Measurements from ENCODE around the gene DOK6.
"Not testable (repeated sequence)": the region's sequence is repeated elsewhere in the genome, so short reads cannot be mapped to it uniquely, and the experiment has no call there.

DOK6 gene

DNA sequence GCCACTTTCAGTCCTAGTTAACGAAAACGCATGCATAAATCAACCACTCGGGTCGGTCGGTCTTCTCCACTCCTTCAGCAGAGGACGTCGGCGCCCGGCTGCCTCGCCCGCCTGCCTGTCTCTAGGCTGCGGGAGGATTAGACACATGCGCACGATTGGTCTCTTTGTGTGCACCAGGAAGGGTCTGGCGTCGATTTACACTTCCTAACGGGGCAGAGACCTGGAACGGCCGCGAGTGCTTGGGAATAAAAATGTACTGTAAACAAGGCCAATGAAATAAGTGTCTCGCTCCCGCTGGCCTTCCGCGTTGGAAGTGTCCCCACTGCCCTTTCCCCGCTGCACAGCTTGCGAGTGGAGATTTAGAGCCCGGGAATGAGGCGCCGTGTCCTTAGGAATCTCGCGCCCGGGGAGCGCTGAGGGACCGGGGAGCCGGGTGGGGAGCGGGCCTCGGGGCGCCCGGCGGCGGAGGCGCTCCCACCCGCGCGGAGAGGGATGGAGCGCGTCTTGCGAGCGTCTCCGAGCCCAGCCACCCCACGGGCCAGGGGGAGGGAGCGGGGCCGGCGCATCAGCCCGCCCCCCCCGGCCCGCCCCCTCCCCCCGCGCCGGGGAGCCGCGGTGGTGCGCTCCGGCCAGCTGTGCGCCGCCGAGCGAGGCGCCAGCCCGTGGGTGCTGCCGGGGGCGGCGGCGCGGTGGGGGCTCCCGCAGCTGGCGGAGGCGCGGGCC is at the start of gene DOK6:
Gene DOK6 (plus strand): TSS at position 636 of the 723 bp plus-strand sequence.
- H3K27ac Mint-ChIP-seq: no peak within 1 kb of the TSS

DNA sequence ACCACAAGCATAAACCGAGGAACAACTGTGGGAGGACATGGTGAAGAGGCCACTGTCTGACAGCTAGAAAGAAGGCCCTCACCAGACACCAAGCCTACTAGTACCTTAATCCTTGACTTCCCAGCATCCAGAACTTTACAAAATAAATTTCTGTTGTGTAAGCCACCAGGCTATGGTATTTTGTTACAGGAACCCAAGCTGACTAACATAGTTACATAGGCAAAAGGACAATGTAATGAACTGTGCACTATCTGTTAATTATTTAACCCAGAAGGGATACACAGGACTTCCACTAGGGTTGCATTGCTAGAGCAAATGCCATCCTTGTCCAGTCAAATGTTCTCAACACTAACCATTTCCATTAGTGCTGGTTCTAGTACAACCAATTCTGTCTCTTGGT is 47.7 kb upstream of the DOK6 start:
- no peak overlapping the region for H3K4me3 Mint-ChIP-seq
- H3K9me3 Mint-ChIP-seq (ENCODE audit: low read depth): no peaks in the 10 kb centered on the region

More for the DNA sequence above, at the start of gene DOK6:
- Mint-ChIP-seq H3K4me1 (ENCODE audit: low read depth) (peaks cover 14% of the 10 kb centered on the region), H3K4me3 (peak within 1 kb of the TSS; percentile 58), H3K9me3 (ENCODE audit: low read depth) (no peaks in the 10 kb centered on the region), H3K36me3 (no peaks in the 10 kb centered on the region), H3K27me3 (peaks cover 37% of the 10 kb centered on the region)

DNA sequence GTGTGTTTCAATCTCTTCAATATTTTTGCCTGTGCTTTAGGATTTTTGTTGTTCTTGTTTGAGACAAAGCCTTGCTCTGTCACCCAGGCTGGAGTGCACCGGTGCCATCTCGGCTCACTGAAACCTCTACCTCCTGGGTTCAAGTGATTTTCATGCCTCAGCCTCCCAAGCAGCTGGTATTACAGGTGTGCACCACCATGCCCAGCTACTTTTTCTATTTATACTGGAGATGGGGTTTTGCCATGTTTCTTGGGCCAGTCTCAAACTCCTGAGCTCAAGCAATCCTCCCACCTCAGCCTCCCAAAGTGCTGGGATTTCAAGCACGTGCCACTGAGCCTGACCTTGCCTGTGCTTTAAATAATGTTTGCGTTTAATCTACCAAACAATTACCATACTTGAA is 43.1 kb upstream of the DOK6 start:
- Mint-ChIP-seq H3K27ac (no peak overlapping the region), H3K27me3 (peaks cover 6% of the 10 kb centered on the region), H3K9me3 (ENCODE audit: low read depth) (peaks cover 9% of the 10 kb centered on the region)

More for the DNA sequence above, 47.7 kb upstream of the DOK6 start:
- H3K36me3 Mint-ChIP-seq: no peaks in the 10 kb centered on the region
- no peaks in the 10 kb centered on the region for H3K4me1 Mint-ChIP-seq (ENCODE audit: low read depth)
- H3K27me3 Mint-ChIP-seq: no peaks in the 10 kb centered on the region
- H3K27ac Mint-ChIP-seq: no peak overlapping the region

DNA sequence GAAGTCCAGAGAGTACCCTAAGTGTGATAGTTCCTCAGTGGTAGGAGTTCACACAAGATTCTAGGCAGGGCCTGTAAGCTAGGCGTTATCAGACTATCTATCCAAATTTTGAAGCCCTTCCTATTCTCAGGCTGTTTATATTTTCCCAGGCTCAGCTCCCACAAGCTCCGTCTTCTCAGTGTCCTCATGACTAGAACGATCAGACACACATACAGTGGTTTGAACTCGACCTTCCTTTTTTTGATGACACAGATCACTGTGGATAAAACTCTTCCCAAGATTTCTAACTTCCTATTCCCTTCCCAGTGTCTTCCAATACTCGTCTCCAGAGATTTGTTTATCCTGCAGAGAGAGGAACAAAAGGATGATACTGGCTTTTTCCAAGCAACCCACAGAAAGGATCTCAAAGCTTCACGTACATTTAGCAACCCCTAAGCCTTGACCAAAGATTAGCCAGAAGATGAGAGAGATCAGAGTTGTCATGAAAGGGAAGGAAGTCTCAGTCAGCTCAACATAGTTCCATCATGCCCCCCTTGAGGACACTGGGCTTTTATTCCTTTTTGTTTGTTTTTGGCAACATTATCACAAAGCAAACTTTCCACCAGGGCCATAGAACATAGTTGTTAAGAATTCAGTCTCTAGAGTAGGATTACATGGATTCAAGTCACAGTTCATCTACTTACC is 42.3 kb upstream of the DOK6 start:
- Mint-ChIP-seq H3K4me1 (ENCODE audit: low read depth) (no peaks in the 10 kb centered on the region), H3K36me3 (peaks cover 6% of the 10 kb centered on the region), H3K9me3 (ENCODE audit: low read depth) (peaks cover 9% of the 10 kb centered on the region), H3K27me3 (peaks cover 6% of the 10 kb centered on the region), H3K27ac (no peak overlapping the region), H3K4me3 (no peak overlapping the region)

More for the DNA sequence above, 43.1 kb upstream of the DOK6 start:
- H3K4me3 Mint-ChIP-seq: no peak overlapping the region
- H3K4me1 Mint-ChIP-seq (ENCODE audit: low read depth): no peaks in the 10 kb centered on the region
- peaks cover 6% of the 10 kb centered on the region for H3K36me3 Mint-ChIP-seq

GRCh38 chr18:69359768-69360167 is 40.9 kb upstream of the DOK6 start:
- H3K9me3 Mint-ChIP-seq (ENCODE audit: low read depth); H3K27ac Mint-ChIP-seq; H3K4me3 Mint-ChIP-seq; H3K4me1 Mint-ChIP-seq (ENCODE audit: low read depth); H3K27me3 Mint-ChIP-seq; H3K36me3 Mint-ChIP-seq: not testable (repeated sequence)

DNA sequence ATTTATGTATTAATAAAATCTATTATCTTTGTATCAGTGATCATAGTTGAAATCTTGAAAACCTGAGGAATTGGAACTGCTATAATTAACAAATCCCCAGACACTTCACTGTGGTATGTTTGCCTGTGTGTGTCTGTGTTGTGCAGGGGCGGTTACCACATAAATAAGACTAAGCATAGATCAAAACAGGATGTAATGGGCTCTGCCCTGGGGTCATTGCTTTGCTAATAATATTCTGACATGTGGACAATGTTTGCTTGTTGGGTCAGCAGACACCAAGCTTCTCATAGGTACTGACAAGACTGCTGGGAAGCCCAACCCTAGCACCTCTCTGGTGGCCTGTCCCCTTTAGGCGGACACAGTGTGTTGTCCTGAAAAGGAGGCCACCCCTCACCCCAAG is 35.8 kb upstream of the DOK6 start:
- no peak overlapping the region for H3K27ac Mint-ChIP-seq
- no peaks in the 10 kb centered on the region for H3K4me1 Mint-ChIP-seq (ENCODE audit: low read depth)
- H3K9me3 Mint-ChIP-seq (ENCODE audit: low read depth): peaks cover 3% of the 10 kb centered on the region
- H3K27me3 Mint-ChIP-seq: peaks cover 3% of the 10 kb centered on the region
- H3K36me3 Mint-ChIP-seq: peaks cover 2% of the 10 kb centered on the region
- no peak overlapping the region for H3K4me3 Mint-ChIP-seq

GRCh38 chr18:69365658-69366057 is 35.0 kb upstream of the DOK6 start:
- peaks cover 2% of the 10 kb centered on the region for H3K27me3 Mint-ChIP-seq
- no peak overlapping the region for H3K27ac Mint-ChIP-seq
- H3K36me3 Mint-ChIP-seq: no peaks in the 10 kb centered on the region
- no peaks in the 10 kb centered on the region for H3K4me1 Mint-ChIP-seq (ENCODE audit: low read depth)
- no peaks in the 10 kb centered on the region for H3K9me3 Mint-ChIP-seq (ENCODE audit: low read depth)
- H3K4me3 Mint-ChIP-seq: no peak overlapping the region

GRCh38 chr18:69367104-69367503 is 33.6 kb upstream of the DOK6 start:
- Mint-ChIP-seq H3K27me3 (no peaks in the 10 kb centered on the region), H3K4me3 (no peak overlapping the region), H3K27ac (no peak overlapping the region), H3K36me3 (no peaks in the 10 kb centered on the region), H3K4me1 (ENCODE audit: low read depth) (no peaks in the 10 kb centered on the region), H3K9me3 (ENCODE audit: low read depth) (no peaks in the 10 kb centered on the region)

GRCh38 chr18:69371729-69372128 is 29.0 kb upstream of the DOK6 start:
- Mint-ChIP-seq H3K4me3 (no peak overlapping the region), H3K4me1 (ENCODE audit: low read depth) (no peaks in the 10 kb centered on the region), H3K9me3 (ENCODE audit: low read depth) (no peaks in the 10 kb centered on the region), H3K27me3 (no peaks in the 10 kb centered on the region), H3K27ac (no peak overlapping the region), H3K36me3 (no peaks in the 10 kb centered on the region)

- Mint-ChIP-seq H3K27ac (no peak overlapping the region), H3K4me1 (ENCODE audit: low read depth) (no peaks in the 10 kb centered on the region), H3K36me3 (no peaks in the 10 kb centered on the region), H3K9me3 (ENCODE audit: low read depth) (no peaks in the 10 kb centered on the region), H3K27me3 (peaks cover 4% of the 10 kb centered on the region), H3K4me3 (no peak overlapping the region)
Measured at GRCh38 chr18:69380324-69380723, 20.4 kb upstream of the DOK6 start.

DNA sequence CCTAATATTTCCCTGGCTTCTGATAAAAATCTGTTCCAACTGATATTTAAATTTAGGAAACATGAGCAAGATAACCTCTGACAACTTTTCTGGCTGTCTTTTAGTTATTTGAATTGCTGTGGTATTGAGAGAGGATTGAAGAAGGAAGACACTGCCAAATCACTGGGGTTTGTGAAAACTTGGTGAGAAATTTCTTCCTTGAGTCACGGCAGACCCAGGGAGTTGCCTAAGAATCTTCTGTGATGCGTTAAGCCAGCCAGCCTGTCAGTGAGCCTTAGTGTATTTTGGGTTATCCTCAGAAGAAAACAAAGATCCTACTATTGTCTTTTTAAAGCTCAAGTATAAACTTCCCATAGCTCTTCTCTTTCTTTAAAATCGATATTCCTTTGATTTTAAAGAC is 17.5 kb upstream of the DOK6 start:
- Mint-ChIP-seq H3K36me3 (no peaks in the 10 kb centered on the region), H3K4me3 (no peak overlapping the region), H3K9me3 (ENCODE audit: low read depth) (no peaks in the 10 kb centered on the region), H3K27me3 (peaks cover 6% of the 10 kb centered on the region), H3K4me1 (ENCODE audit: low read depth) (no peaks in the 10 kb centered on the region), H3K27ac (no peak overlapping the region)

DNA sequence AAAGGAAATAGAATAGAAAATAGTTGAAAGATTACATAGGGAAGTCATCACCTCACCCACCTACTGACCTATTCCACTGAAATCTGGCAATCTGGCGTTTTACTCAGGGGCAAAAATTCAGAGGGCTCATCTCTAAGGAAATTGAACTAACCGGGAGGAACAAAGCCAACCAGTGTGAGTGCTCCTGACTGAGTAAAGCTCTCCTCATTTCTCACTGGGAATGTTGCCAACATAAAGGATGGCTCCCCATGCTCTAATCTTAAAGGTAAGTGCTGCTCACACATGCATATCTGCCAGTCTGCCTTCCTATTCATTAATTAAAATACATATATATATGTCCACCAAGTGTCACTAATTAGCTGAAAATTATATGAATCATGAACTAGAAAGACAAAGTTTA is 13.5 kb upstream of the DOK6 start:
- Mint-ChIP-seq H3K36me3 (no peaks in the 10 kb centered on the region), H3K9me3 (ENCODE audit: low read depth) (no peaks in the 10 kb centered on the region), H3K4me3 (no peak overlapping the region), H3K4me1 (ENCODE audit: low read depth) (no peaks in the 10 kb centered on the region), H3K27me3 (peaks cover 5% of the 10 kb centered on the region), H3K27ac (no peak overlapping the region)

GRCh38 chr18:69388222-69388621 is 12.5 kb upstream of the DOK6 start:
- H3K27ac Mint-ChIP-seq: no peak overlapping the region
- H3K36me3 Mint-ChIP-seq: no peaks in the 10 kb centered on the region
- no peaks in the 10 kb centered on the region for H3K4me1 Mint-ChIP-seq (ENCODE audit: low read depth)
- no peaks in the 10 kb centered on the region for H3K9me3 Mint-ChIP-seq (ENCODE audit: low read depth)
- no peak overlapping the region for H3K4me3 Mint-ChIP-seq
- H3K27me3 Mint-ChIP-seq: peaks cover 5% of the 10 kb centered on the region

DNA sequence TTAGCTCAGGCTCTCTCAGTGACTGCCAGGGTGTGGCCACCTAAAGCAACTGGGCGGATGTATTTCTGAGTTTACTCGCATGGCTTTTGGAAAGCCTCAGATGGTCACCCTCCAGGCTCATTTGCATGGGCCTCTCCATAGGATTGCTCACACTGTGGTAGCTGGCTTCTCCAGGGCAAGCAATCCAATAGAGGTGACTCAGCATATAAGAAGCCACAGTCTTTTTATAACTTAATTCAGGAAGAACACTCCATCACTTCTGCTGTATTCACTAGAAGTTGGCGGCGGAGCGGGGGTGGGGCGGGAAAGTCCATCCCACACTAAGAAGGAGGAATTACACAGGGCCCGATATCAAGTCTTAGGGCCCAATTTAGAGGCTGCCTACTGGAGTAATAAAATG is 3.6 kb upstream of the DOK6 start:
- Mint-ChIP-seq H3K27me3 (peaks cover 29% of the 10 kb centered on the region), H3K4me1 (ENCODE audit: low read depth) (peaks cover 12% of the 10 kb centered on the region), H3K27ac (no peak overlapping the region), H3K4me3 (no peak overlapping the region), H3K36me3 (no peaks in the 10 kb centered on the region), H3K9me3 (ENCODE audit: low read depth) (no peaks in the 10 kb centered on the region)

DNA sequence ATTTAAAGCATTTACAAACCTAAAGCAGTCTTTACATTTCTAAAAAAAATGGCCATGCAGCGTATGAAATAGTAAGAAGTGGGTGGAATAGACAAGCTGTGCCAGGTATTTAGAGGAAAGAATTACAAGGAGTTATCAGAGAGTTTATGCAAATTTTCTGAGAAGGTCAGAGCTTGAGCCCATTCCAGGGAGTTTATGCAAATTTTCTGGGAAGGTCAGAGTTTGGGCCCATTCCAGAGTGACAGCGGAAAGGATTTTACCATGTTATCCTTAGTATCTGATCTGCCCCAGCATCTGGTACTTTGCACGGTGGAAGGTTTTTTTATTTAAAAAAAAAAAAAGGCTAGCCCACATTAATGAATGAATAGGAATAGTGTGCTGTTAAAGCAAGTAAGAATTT is 1.4 kb upstream of the DOK6 start:
- Mint-ChIP-seq H3K4me3 (no peak overlapping the region), H3K27ac (no peak overlapping the region), H3K27me3 (peaks cover 37% of the 10 kb centered on the region), H3K36me3 (no peaks in the 10 kb centered on the region), H3K9me3 (ENCODE audit: low read depth) (no peaks in the 10 kb centered on the region), H3K4me1 (ENCODE audit: low read depth) (peaks cover 14% of the 10 kb centered on the region)

- H3K4me3 Mint-ChIP-seq: no peak overlapping the region
- H3K36me3 Mint-ChIP-seq: no peaks in the 10 kb centered on the region
- no peaks in the 10 kb centered on the region for H3K9me3 Mint-ChIP-seq (ENCODE audit: low read depth)
- peaks cover 37% of the 10 kb centered on the region for H3K27me3 Mint-ChIP-seq
- H3K4me1 Mint-ChIP-seq (ENCODE audit: low read depth): peaks cover 14% of the 10 kb centered on the region
- no peak overlapping the region for H3K27ac Mint-ChIP-seq
Measured at GRCh38 chr18:69400976-69401225, 213 bp downstream of the DOK6 start.
